ENCODE results near the gene SH3RF3. TPM values are rescaled to one million over a fixed set of nuclear protein-coding genes. Genes with fewer than 3 reads are reported as not detected.

Gene SH3RF3
- total RNA-seq, 1 experiment from 2014 or later = 0.82 TPM

DNA sequence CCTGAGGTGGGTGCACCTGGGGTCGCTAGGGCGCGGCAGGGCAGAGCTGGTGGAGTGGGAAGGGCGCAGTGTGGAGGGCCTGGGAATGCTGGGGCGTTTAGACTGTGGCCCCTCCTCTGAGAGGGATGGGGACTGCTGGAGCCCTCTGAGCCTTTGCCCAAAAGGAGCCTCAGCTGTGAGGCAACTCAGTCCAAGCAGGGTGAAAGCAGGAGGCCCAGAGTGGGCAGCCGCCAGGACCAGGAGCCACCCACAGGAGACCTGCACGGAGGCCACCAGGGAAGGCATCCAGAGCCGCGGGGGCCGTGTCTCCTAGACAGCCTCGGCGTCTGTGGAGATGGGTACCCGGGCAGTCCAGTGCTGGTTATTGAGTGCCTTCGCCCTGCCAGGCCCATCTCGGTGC is 369.9 kb downstream of the SH3RF3 start:
- Histone ChIP-seq H3K36me3 (no peaks in the 10 kb centered on the region), H3K9me3 (no peaks in the 10 kb centered on the region), H3K27me3 (no peaks in the 10 kb centered on the region), H3K4me3 (no peak overlapping the region)
- no peak for DNase-seq

GRCh38 chr2:109499566-109499965 is 370.6 kb downstream of the SH3RF3 start:
- no peaks in the 10 kb centered on the region for H3K36me3 ChIP-seq
- H3K4me3 ChIP-seq = no peak overlapping the region
- H3K9me3 ChIP-seq = no peaks in the 10 kb centered on the region
- H3K27me3 ChIP-seq = no peaks in the 10 kb centered on the region
- no peak for DNase-seq

- no peak for DNase-seq
- Histone ChIP-seq H3K27me3 (no peaks in the 10 kb centered on the region), H3K4me3 (no peak overlapping the region), H3K9me3 (no peaks in the 10 kb centered on the region), H3K36me3 (no peaks in the 10 kb centered on the region)
These were observed 371.9 kb downstream of the SH3RF3 start for GRCh38 chr2:109500910-109501309.

DNA sequence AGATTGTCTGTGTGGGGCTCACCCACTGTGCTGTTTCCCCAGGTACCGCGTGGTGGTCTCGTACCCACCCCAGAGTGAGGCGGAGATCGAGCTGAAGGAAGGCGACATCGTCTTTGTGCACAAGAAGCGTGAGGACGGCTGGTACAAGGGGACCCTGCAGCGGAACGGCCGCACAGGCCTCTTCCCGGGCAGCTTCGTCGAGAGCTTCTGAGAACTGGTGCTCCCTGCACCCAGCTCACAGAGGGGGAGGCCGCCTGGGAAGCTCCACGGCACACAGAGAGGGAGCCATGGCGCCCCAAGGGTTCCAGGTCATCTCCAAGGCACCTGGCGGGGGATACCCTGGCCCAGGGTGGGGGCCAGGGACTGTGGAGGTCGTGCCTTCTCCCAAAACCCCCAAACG is 372.5 kb downstream of the SH3RF3 start:
- H3K36me3 ChIP-seq = no peaks in the 10 kb centered on the region
- DNase-seq = no peak
- H3K27me3 ChIP-seq = no peaks in the 10 kb centered on the region
- no peak overlapping the region for H3K4me3 ChIP-seq
- H3K9me3 ChIP-seq = no peaks in the 10 kb centered on the region

DNA sequence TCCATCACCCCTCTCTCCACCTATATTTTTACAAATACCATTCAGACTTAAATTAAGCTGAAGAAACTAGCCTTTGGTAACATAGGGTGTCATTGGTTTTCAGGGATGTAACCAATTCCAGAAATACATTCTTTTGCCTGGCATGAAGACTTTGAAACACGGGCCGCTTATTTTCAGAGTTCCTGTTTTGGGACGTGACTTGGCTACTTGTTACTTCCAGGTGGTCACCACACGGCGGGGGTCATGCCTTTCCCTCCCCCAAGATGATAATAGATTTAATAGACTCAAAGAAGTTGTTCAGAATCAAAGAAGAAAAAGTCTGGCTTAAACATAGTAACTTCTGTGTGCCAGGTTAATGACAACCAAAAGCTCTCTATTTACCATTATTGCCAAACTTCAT is 374.2 kb downstream of the SH3RF3 start:
- no peaks in the 10 kb centered on the region for H3K36me3 ChIP-seq
- DNase-seq = no peak
- H3K27me3 ChIP-seq = no peaks in the 10 kb centered on the region

GRCh38 chr2:109507217-109507616 is 378.2 kb downstream of the SH3RF3 start:
- no peaks in the 10 kb centered on the region for H3K36me3 ChIP-seq
- no peak for DNase-seq
- H3K27me3 ChIP-seq = no peaks in the 10 kb centered on the region
- no peak overlapping the region for H3K4me3 ChIP-seq
- H3K9me3 ChIP-seq = no peaks in the 10 kb centered on the region

More for the DNA sequence above, 374.2 kb downstream of the SH3RF3 start:
- Histone ChIP-seq H3K4me3 (no peak overlapping the region), H3K9me3 (no peaks in the 10 kb centered on the region)

GRCh38 chr2:109507828-109508227 is 378.8 kb downstream of the SH3RF3 start:
- H3K4me3 ChIP-seq = no peak overlapping the region
- no peaks in the 10 kb centered on the region for H3K27me3 ChIP-seq
- H3K9me3 ChIP-seq = no peaks in the 10 kb centered on the region
- DNase-seq = no peak
- H3K36me3 ChIP-seq = no peaks in the 10 kb centered on the region

GRCh38 chr2:109508556-109508955 is 379.6 kb downstream of the SH3RF3 start:
- Histone ChIP-seq H3K4me3 (no peak overlapping the region), H3K27me3 (no peaks in the 10 kb centered on the region), H3K36me3 (no peaks in the 10 kb centered on the region), H3K9me3 (no peaks in the 10 kb centered on the region)
- no peak for DNase-seq

DNA sequence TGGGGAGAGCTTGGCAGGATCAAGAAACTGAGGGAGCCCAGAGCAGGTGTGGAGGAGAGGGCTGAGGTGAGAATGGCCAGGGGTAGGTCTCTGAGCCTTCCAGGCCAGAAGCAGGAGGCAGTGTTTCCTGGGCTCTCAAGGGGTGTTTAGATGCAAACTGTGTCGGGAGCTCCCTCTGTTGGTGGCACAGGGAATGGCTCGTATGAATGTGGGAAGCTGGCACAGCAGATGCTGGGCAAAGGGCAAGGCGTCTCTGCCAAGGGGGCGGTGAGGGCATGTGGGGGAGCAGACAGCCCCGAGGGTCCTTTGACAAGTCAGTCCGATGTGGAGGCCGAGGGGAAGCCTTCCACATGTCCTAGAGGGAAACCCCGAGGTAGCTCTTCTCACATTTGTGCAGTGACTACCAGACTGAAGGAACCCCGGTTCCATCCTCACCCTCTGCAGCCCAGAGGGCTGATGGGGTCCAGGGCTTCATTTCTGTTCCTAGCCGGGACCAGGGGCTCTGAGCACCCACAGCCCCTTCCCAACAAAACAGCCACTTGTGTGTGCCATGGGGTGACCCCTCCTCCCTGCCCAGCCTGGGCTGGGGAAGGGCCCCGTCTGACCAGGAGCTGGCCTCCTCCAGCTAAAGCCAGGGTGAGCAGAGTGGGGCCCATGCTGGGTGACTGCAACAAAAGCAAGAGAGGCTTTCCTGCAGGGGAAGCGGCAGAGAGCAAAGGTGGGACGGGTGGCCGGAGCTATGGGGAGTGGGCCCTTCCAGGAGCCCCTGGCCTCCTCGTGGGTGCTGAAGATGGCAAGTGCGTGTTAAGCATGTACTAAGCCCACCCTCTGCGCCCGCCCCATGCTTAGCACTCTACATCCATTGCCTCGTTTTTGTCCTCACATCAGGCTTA is 381.4 kb downstream of the SH3RF3 start:
- H3K27me3 ChIP-seq = no peaks in the 10 kb centered on the region
- H3K9me3 ChIP-seq = no peaks in the 10 kb centered on the region
- H3K4me3 ChIP-seq = no peak overlapping the region
- H3K36me3 ChIP-seq = no peaks in the 10 kb centered on the region
- DNase-seq = peak; percentile 49

GRCh38 chr2:109511168-109511567 is 382.2 kb downstream of the SH3RF3 start:
- no peaks in the 10 kb centered on the region for H3K36me3 ChIP-seq
- no peaks in the 10 kb centered on the region for H3K9me3 ChIP-seq
- no peak for DNase-seq
- H3K27me3 ChIP-seq = no peaks in the 10 kb centered on the region
- H3K4me3 ChIP-seq = no peak overlapping the region

DNA sequence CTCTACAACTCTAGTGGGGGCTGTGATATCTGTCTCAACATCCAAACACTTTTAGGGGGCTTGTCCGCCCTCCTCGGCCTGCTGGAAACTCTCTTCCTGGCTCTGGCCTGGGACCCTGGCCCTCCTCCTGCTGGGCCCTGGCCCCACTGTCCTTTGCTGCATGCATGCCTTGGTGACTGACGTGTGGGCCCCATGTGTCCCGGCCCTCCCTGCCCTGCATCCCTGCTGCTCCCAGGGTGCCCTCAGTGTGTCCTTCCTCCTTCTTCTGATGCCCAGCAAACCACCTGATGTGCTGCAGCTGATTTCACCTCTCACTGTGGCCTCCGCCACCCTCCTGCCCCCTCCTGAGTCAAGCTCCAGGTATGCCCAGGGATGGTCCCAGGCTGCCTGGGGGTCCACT is 383.1 kb downstream of the SH3RF3 start:
- H3K4me3 ChIP-seq = no peak overlapping the region
- H3K27me3 ChIP-seq = no peaks in the 10 kb centered on the region
- H3K36me3 ChIP-seq = no peaks in the 10 kb centered on the region
- DNase-seq = no peak
- H3K9me3 ChIP-seq = no peaks in the 10 kb centered on the region

DNA sequence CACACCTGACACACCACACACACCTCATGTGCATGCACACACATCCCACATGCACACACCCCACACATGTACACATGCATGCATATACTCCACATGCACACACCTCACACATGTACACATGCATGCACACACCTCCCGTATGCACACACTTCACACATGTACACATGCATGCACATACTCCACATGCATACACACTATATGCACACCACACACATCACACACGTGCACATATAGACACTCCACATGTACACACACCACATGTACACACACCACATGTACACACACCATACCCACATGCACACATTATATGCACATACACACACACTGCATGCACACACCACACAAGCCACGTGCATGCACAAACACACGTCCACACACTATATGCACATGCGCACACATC is 384.2 kb downstream of the SH3RF3 start:
- Histone ChIP-seq H3K36me3 (no peaks in the 10 kb centered on the region), H3K4me3 (no peak overlapping the region), H3K27me3 (no peaks in the 10 kb centered on the region), H3K9me3 (no peaks in the 10 kb centered on the region)
- DNase-seq = no peak

DNA sequence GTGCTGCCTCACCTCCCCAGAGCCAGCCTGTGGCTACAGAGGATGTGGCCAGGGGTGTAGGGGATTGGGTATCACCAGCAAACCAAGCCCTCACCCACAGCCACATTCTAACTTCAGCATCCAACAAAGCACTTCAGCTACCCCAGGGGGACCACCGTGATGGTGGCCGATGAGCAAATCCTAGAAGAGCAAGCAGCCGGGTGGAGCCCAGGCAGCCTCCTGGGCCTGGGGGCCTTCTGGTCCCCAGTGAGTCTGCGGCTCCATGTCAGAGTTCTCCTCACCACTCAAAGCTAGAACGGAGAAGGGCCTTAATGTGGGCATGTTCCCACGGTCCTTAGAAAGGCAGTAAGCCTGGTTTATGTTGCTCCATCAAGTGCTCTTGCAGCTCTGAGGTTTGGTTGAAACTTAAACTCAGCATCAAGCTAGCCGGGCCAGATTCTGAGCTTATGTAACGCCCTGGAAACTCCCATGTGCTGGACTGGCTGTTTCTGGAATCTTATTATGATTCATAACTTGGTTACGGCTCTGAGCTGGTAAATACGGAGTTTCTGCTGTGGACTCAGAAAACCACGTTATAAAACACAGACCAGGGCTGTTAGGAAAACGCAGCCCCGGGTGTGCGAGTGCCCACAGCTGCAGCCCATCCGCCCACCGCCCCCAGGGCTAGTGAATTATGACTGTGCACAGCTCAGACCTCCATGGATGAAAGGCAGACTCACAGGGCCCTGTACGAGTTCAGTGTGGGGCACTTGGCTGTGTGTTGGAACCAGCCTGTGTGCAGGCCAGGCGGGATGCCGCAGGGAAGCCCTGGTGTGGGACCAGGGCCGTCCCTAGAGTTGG is 385.0 kb downstream of the SH3RF3 start:
- Histone ChIP-seq H3K27me3 (no peaks in the 10 kb centered on the region), H3K4me3 (no peak overlapping the region), H3K9me3 (no peaks in the 10 kb centered on the region), H3K36me3 (no peaks in the 10 kb centered on the region)
- peak; percentile 62 for DNase-seq

DNA sequence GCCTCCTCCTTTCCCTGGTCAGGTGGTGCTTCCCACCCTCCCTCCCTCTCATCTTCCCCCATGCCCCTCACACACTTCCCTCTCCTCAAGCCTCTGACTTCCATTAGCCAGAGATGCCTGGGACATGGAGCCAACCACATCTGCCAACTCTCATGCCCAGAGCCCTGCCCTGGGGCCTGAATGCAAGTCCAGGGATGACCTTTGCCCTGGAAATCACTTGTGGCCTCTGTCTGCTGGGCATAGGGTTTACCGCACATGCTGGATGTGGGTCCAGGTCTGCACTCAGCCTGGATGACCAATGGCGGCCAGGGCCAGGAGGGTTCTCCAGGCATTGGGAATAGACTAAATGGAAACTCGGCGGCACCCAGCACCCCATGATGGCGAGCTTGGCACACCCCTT is 385.9 kb downstream of the SH3RF3 start:
- DNase-seq = no peak
- no peaks in the 10 kb centered on the region for H3K9me3 ChIP-seq
- no peaks in the 10 kb centered on the region for H3K36me3 ChIP-seq
- H3K27me3 ChIP-seq = no peaks in the 10 kb centered on the region
- H3K4me3 ChIP-seq = no peak overlapping the region

- DNase-seq = peak; percentile 52
- H3K9me3 ChIP-seq = no peaks in the 10 kb centered on the region
These were observed 387.6 kb downstream of the SH3RF3 start for GRCh38 chr2:109516445-109517117.

GRCh38 chr2:109517118-109517889 is 388.3 kb downstream of the SH3RF3 start:
- H3K27me3 ChIP-seq = no peaks in the 10 kb centered on the region
- no peaks in the 10 kb centered on the region for H3K36me3 ChIP-seq
- DNase-seq = no peak
- H3K9me3 ChIP-seq = no peaks in the 10 kb centered on the region
- no peak overlapping the region for H3K4me3 ChIP-seq

More at GRCh38 chr2:109516445-109517117, 387.6 kb downstream of the SH3RF3 start:
- no peaks in the 10 kb centered on the region for H3K27me3 ChIP-seq
- no peaks in the 10 kb centered on the region for H3K36me3 ChIP-seq
- no peak overlapping the region for H3K4me3 ChIP-seq

Measured in MG63 (cell line).